GM11168 (cell line): ENCODE data around the gene FTCDNL1.

Experiments
- in situ Hi-C: fragments of 300-500 bp; cut with MboI; formaldehyde crosslinking; loops from one replicate; pipeline ENCODE4 v1.12.0; 2022; ENCODE audit warnings: low sequenced_read_pairs; ENCODE audit not compliant: unreplicated experiment

FTCDNL1 gene

GRCh38 chr2:199847181-199847864 lies 3.7 kb downstream of the FTCDNL1 start:
- in situ Hi-C loops = no loop called here

- in situ Hi-C loops = no loop called here
Measured at GRCh38 chr2:199842631-199843395, 8.2 kb downstream of the FTCDNL1 start.

DNA sequence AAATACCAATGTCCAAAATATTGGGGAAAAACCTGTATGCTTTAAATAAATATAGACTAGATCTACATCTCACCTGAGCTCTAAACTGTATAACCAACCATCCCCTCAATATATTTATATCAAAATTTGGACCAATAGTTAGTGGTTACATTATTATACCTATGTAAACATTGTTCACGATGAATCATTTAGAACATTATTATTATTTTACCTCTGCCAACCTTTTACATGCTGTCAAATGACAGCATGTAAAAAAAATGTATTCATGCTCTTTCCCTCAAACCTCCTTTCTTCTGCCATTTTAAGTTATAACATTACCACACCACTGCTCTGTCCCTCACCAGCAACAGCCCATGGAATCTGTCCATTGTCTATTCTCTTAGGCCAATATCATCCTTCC lies 9.6 kb downstream of the FTCDNL1 start:
- in situ Hi-C loops = no loop called here

- in situ Hi-C loops = no loop called here
Measured at GRCh38 chr2:199838399-199838798, 12.6 kb downstream of the FTCDNL1 start.

DNA sequence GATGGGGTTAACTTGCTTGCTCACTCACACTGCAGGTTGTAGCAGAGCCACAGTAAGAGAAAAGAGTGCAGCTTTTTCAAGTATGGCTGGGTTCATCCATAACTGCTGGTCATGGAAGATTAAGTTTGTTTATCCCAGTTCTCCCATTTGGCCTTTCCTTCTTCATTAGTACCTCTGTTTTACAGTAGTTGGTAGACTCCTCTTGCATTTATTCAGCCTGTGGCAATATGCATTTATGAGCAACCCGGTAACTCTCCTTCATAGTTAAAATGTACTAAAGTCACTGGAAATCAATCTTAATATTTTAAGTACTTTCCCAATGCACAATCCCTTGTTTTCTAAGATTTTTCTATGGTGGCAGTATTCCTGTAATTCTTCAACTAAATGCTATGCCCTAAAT lies 14.0 kb downstream of the FTCDNL1 start:
- in situ Hi-C loops = no loop called here

DNA sequence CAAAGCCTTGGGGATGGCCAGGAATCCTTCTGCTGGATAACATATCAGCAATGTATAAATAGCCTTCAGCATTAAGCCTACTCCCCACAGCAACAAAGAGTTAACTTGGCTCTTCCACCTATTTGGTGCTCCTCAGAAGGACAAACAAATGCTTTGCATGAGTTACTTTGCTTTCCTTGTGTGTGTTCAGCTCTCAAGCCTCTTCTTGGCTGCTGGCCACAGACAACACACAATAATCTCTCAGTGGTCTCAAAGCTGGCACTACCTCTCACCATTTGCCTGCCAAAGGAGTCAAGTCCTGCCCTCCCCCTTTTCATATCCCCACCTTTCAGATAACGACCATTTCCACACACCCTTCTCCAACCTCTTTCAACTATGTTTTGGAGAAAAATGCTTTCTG lies 17.5 kb downstream of the FTCDNL1 start:
- in situ Hi-C loops = no loop called here

GRCh38 chr2:199830531-199830930 lies 20.5 kb downstream of the FTCDNL1 start:
- in situ Hi-C loops = no loop called here

DNA sequence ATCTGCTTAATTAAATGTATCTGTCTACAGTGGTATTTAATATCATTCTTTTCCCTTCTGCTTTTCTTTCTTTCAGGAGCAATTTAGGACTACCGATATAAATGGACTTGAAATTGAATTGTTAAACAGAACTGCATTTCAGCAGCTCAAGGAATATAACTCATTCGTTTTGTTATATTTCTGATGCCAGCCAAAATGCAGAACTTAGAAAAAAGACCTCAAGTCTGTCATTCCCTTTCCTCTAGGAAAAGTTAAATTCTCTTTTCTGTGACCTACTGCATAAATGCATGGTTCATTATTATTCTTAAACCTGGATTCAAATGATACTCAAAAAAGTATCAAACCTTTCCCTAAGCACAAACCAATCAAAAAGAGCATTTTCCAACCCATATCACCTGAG lies 21.4 kb downstream of the FTCDNL1 start:
- in situ Hi-C loops = no loop called here

GRCh38 chr2:199819746-199820145 lies 31.2 kb downstream of the FTCDNL1 start:
- in situ Hi-C loops = no loop called here

DNA sequence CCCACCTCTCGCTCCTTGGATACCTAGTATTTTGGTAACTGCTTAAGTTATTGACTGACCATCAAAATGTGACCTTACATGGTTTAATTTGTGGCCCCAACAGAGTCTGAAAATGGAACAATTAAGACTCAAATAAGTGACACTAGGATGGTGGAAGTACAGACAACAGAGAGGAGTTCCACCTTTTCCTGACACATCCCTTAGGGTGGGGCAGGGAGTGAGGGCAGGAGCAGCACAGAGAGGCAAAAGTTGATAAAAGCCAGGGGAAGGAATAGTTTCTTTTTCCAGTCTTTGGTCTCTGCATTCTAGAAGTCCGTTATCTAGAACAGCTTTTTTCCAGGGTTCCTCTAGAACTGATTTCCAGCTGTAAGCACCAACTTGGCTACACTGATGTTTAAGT lies 32.2 kb downstream of the FTCDNL1 start:
- in situ Hi-C loops = no loop called here

- in situ Hi-C loops = no loop called here
Measured at GRCh38 chr2:199818026-199818425, 33.0 kb downstream of the FTCDNL1 start.

DNA sequence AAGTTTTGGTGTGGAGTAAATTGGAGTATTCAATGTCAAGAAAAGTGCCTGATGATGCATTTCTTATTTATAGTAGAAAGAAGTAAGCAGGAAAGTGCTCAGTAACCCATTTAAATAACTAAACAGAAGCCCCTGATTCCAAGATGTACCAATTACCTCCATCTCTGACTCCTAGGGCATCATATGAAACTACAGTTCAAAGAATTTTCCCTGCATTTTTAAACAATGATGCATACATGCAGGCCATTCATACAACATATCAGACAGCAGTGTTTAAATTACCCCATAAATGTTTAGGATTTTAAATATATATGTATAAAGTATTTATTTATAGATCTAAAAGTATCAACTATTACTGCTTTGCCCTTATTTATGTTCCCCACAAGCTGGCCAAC lies 36.2 kb downstream of the FTCDNL1 start:
- in situ Hi-C loops = no loop called here

- in situ Hi-C loops = no loop called here
Measured at GRCh38 chr2:199814101-199814816, 36.7 kb downstream of the FTCDNL1 start.

DNA sequence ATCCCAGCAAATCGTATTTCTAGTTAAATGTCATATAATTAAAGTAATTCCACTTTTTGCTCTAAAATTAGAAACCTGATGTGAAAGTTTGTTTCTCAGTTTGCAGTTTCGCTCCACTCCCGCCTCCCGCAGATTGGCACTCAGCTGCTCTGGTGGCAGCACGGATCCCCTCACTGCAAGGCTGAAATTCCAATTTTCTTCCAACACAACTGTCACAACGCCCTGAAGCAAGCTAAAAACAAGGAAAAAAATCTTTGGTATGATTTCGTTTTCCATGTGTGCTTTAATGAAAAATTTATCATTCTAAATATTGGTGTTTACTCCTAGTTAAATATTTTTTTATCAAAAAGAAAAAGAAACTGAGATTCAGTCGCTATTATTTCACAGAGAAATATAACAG lies 38.5 kb downstream of the FTCDNL1 start:
- in situ Hi-C loops = no loop called here

DNA sequence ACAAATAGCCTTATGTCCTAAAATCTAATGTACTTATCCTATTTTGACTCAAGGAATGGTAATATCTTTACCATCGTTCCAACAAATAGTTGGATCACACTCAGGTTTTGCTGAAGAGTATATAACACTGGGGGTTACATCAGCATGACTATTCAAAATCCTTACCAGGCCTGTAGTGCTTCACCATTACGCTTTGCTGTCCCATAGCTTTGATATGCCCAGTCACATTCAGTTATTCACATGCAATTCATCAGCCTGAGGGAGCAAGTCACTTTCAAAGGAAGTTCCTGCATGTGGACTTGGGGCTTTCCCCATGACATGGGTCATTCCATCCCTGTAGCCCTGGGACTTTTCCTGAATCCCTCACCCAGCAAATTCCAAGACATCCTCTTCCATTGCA lies 39.6 kb downstream of the FTCDNL1 start:
- in situ Hi-C loops = no loop called here

GRCh38 chr2:199810422-199811171 lies 40.4 kb downstream of the FTCDNL1 start:
- in situ Hi-C loops = no loop called here

DNA sequence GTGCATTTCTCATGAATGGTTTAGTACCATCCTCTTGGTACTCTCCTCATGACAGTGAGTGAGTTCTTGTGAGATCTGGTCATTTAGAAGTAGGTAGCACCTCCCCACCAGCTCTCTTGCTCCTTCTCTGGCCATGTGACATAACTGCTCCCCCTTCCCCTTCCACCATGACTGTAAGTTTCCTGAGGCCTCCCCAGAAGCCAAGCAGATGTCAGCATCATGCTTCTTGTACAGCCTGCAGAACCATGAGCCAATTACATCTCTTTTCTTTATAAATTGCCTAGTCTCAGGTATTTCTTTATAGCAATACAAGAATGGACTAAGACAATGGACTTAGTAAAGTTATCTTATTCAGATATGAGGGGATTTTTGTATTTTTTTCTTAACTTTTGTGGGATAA lies 43.0 kb downstream of the FTCDNL1 start:
- in situ Hi-C loops = no loop called here

DNA sequence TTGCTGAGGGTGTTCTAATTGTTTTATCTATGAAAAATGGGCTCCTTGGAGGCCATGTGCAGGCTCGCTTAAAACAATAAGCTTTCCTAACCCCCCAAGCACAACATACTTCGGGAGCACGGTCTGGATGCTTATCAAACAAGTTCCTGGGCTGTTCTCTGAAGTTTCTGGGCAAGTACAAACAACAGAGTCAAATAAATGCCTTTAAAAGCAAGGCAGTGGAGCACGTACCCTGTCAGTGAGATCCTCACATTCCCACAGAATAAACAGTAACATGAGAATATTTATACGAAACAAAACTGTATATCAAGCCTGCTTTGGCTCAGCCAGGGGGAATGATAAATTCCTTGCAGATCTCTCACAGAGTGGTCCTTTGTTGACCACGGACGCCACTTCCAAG lies 44.8 kb downstream of the FTCDNL1 start:
- in situ Hi-C loops = no loop called here

DNA sequence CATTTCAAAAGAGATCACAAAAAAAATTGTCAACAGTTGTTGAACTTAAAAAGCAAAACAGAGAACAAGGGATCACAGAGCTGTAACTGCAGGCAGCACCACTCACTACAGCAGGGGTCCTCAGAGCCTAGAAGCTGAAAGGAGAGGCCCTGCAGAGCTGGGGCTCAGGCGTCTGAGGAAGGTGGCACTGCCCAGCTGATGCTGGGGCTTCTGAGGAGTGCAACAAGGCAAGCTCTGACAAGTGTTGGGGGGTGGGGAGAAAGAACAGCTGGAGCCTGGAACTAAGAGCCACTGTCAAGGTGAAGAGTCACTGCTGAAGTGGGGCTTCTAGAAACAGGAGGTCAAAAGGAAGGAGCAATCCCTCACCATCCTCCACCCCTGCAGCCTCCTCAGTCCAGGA lies 46.2 kb downstream of the FTCDNL1 start:
- in situ Hi-C loops = no loop called here

DNA sequence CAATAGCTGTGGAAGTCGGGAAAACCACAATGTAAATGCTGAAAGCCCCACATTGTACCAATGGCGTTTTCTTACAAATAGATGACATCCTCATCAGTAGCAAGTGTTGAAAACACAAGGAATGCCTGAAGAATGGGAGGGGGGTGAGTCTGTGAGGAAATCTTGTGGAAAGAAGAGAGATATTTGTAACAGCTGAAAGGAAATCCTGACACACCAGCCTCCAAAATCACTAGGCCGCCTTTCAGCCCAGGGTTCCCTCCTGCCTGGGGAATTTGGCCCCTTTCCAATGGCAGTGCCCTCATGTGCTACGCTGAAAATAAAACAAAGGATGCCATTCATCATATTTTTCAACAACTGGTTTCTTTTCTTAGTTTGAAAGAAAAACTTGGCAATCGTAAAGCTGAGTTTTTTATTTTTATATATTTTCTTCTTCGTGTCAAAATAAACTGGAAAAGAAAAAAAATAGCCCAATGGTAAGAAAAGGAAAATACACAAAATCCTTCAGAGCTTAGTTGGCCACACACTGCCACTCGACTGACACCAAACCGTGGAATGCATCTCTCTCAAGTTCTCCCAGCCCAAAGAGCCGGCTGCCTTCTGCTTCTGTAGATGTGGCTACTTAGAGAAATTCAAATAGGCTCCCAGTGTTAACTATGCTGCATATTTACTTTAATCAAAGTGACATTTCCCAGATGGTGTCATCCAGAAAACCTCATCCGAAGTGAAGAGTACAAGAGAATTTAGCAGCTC lies 52.0 kb downstream of the FTCDNL1 start:
- in situ Hi-C loops = no loop called here
